HG03045 (cell line): Measurements from ENCODE around the gene SAMD4B.

Experiments
- ATAC-seq: cut with Tn5 transposase; IDR thresholded peaks from one replicate; pipeline ENCODE4 v1.9.1; 2021; ENCODE audit warnings: mild to moderate bottlenecking, moderate library complexity; ENCODE audit not compliant: unreplicated experiment

SAMD4B gene

GRCh38 chr19:39407410-39407659 is 65.1 kb downstream of the SAMD4B start:
- no peak for ATAC-seq

- no peak for ATAC-seq
Measured at GRCh38 chr19:39407660-39408391, 65.6 kb downstream of the SAMD4B start.

- ATAC-seq = no peak
Measured at GRCh38 chr19:39408392-39409207, 66.4 kb downstream of the SAMD4B start.

- ATAC-seq = no peak
Measured at GRCh38 chr19:39409208-39410016, 67.2 kb downstream of the SAMD4B start.

- ATAC-seq = no peak
Measured at GRCh38 chr19:39410017-39410830, 68.0 kb downstream of the SAMD4B start.

GRCh38 chr19:39410831-39411080 is 68.5 kb downstream of the SAMD4B start:
- no peak for ATAC-seq

GRCh38 chr19:39411081-39411831 is 69.0 kb downstream of the SAMD4B start:
- no peak for ATAC-seq

- peak; percentile 15 for ATAC-seq
Measured at GRCh38 chr19:39411832-39412099, 69.5 kb downstream of the SAMD4B start.

- peak; percentile 55 for ATAC-seq
Measured at GRCh38 chr19:39412100-39412866, 70.1 kb downstream of the SAMD4B start, which contains the start of gene PLEKHG2. TSS of gene PLEKHG2 (plus strand) at chr19:39412669. CDS start at chr19:39414087, 1,418 bp downstream.

GRCh38 chr19:39412867-39413271 is 70.6 kb downstream of the SAMD4B start:
- no peak for ATAC-seq

GRCh38 chr19:39413272-39413910 is 71.2 kb downstream of the SAMD4B start:
- ATAC-seq = no peak

- no peak for ATAC-seq
Measured at GRCh38 chr19:39413911-39414608, 71.8 kb downstream of the SAMD4B start.

GRCh38 chr19:39415111-39416046 is 73.2 kb downstream of the SAMD4B start:
- no peak for ATAC-seq

GRCh38 chr19:39416152-39417120 is 74.2 kb downstream of the SAMD4B start:
- ATAC-seq = no peak

- no peak for ATAC-seq
Measured at GRCh38 chr19:39417463-39418181, 75.4 kb downstream of the SAMD4B start.

- no peak for ATAC-seq
Measured at GRCh38 chr19:39419003-39419402, 76.8 kb downstream of the SAMD4B start.
